ENCODE measurements around the gene EPB41L4B.

EPB41L4B gene

GRCh38 chr9:109166771-109167601 lies 153.9 kb downstream of the EPB41L4B start, which contains the start of gene FRRS1L:
TSS of gene FRRS1L (minus strand) at chr9:109167249. CDS start at chr9:109167138, 111 bp downstream.
- Histone ChIP-seq H3K9ac (ENCODE audit: low read depth, low read length) (no peak within 1 kb of the TSS), H3K4me3 (ENCODE audit: low read length) (peak within 1 kb of the TSS; percentile 55), H3K4me1 (ENCODE audit: control insufficient read depth, insufficient read depth, low read length) (no peaks in the 10 kb centered on the region), H3K9me3 (replicated peaks; ENCODE audit: low read length) (no peaks in the 10 kb centered on the region), H3K27me3 (ENCODE audit: control insufficient read depth, insufficient read depth, low read length) (peaks cover 56% of the 10 kb centered on the region), H3K36me3 (ENCODE audit: insufficient read depth, low read length) (no peaks in the 10 kb centered on the region), H3K4me2 (ENCODE audit: low read length) (peak within 1 kb of the TSS; percentile 74)

DNA sequence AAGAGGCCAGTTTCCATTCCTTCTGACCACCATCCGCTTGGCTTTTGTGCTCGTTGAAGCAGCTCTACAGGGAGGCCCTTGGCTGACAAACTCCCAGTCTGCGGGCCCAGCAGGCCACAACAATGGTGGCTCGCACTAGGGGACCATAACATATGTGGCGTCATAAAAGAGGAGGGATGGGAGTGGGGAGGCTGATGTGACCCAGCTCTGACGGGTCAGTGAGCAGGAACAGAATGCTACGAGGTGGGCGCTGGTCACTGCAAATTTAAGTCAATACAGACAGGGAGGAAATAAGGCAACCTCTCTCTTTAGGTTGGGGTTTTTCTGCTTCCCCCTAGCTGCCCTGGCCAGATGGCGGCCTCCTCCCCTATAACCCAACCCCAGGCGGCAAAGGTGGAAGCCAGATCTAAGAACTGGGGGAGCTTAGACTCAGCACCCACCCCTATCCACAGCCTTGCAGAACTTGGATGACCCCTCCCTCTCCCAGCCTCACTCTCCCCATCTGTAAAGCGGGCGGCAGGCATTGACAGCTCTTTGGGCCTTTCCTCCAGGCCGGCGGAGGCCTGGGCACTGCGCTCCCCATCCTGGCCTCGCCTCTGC lies 154.6 kb downstream of the EPB41L4B start:
- Histone ChIP-seq H3K4me3 (ENCODE audit: low read length) (no peak overlapping the region), H3K36me3 (ENCODE audit: insufficient read depth, low read length) (no peaks in the 10 kb centered on the region), H3K27me3 (ENCODE audit: control insufficient read depth, insufficient read depth, low read length) (peaks cover 54% of the 10 kb centered on the region), H3K4me1 (ENCODE audit: control insufficient read depth, insufficient read depth, low read length) (no peaks in the 10 kb centered on the region), H3K9ac (ENCODE audit: low read depth, low read length) (no peak overlapping the region), H3K4me2 (ENCODE audit: low read length) (no peak overlapping the region), H3K9me3 (replicated peaks; ENCODE audit: low read length) (no peaks in the 10 kb centered on the region)

DNA sequence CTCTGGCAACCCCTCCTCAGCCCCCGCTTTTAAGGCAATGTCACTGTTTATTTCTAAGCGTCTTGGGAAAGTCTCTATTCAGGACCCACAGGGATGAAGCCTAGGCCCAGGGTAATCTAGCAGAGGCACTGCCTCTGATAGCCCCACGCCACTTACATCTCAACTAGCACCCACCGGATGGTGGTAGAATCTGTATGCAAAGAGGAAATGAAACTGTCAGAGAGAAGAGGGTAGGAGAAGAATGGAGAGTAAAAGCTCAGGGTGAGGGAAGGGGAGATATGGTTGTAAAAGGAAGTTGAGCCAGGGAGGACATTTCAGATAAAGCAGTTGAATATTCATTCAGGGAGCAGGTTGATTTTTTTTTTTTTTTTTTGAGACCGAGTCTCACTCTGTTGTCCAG lies 156.8 kb downstream of the EPB41L4B start:
- H3K9me3 ChIP-seq (replicated peaks; ENCODE audit: low read length): no peaks in the 10 kb centered on the region
- no peak overlapping the region for H3K4me2 ChIP-seq (ENCODE audit: low read length)
- no peak overlapping the region for H3K4me3 ChIP-seq (ENCODE audit: low read length)
- H3K36me3 ChIP-seq (ENCODE audit: insufficient read depth, low read length): no peaks in the 10 kb centered on the region
- H3K9ac ChIP-seq (ENCODE audit: low read depth, low read length): no peak overlapping the region
- H3K4me1 ChIP-seq (ENCODE audit: control insufficient read depth, insufficient read depth, low read length): no peaks in the 10 kb centered on the region
- H3K27me3 ChIP-seq (ENCODE audit: control insufficient read depth, insufficient read depth, low read length): peaks cover 52% of the 10 kb centered on the region

GRCh38 chr9:109163194-109163593 lies 157.7 kb downstream of the EPB41L4B start:
- Histone ChIP-seq H3K4me2 (ENCODE audit: low read length) (no peak overlapping the region), H3K36me3 (ENCODE audit: insufficient read depth, low read length) (no peaks in the 10 kb centered on the region), H3K27me3 (ENCODE audit: control insufficient read depth, insufficient read depth, low read length) (peaks cover 54% of the 10 kb centered on the region), H3K9me3 (replicated peaks; ENCODE audit: low read length) (no peaks in the 10 kb centered on the region), H3K9ac (ENCODE audit: low read depth, low read length) (no peak overlapping the region), H3K4me1 (ENCODE audit: control insufficient read depth, insufficient read depth, low read length) (no peaks in the 10 kb centered on the region), H3K4me3 (ENCODE audit: low read length) (no peak overlapping the region)

DNA sequence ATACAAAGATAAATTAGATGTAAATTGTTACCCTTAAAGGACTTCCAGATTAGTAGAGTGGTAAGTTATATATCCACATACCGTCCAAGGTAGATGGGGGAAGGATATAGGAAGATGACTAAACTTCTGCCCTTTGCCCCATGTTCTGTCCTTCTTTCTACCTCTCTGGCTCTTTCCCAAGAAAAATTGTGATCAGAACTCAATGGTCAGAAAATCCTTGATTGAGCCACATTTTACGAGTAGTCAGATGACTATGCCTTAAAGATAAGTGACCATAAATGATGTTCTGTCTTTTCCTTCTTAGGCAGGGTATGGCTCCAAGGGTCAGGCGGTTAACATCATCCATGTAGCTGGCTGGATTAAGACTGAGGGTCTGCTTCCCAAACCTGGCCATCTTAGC lies 158.2 kb downstream of the EPB41L4B start:
- no peak overlapping the region for H3K4me2 ChIP-seq (ENCODE audit: low read length)
- no peaks in the 10 kb centered on the region for H3K36me3 ChIP-seq (ENCODE audit: insufficient read depth, low read length)
- no peak overlapping the region for H3K9ac ChIP-seq (ENCODE audit: low read depth, low read length)
- no peak overlapping the region for H3K4me3 ChIP-seq (ENCODE audit: low read length)
- H3K9me3 ChIP-seq (replicated peaks; ENCODE audit: low read length): no peaks in the 10 kb centered on the region
- peaks cover 53% of the 10 kb centered on the region for H3K27me3 ChIP-seq (ENCODE audit: control insufficient read depth, insufficient read depth, low read length)
- no peaks in the 10 kb centered on the region for H3K4me1 ChIP-seq (ENCODE audit: control insufficient read depth, insufficient read depth, low read length)

DNA sequence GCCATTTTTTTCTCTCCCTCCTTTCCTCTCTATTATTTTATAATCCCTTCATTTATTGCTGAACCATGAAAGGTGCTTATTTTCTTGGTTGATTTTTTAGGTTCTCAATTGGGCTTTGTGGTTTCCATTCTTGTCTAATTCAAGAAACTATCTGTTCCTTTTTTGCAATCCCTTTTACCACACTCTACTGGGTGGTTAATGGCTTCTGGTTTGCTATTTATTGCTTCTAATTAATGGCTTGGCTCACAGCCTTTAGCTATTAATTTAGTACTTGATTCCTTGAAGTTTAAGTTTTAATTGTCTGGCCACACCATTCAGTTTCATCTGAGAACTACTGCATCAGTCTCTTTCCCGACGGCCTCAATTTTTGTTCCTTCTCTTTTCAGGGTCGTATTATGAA lies 159.4 kb downstream of the EPB41L4B start:
- Histone ChIP-seq H3K9ac (ENCODE audit: low read depth, low read length) (no peak overlapping the region), H3K4me1 (ENCODE audit: control insufficient read depth, insufficient read depth, low read length) (no peaks in the 10 kb centered on the region), H3K4me2 (ENCODE audit: low read length) (no peak overlapping the region), H3K4me3 (ENCODE audit: low read length) (no peak overlapping the region), H3K27me3 (ENCODE audit: control insufficient read depth, insufficient read depth, low read length) (peaks cover 46% of the 10 kb centered on the region), H3K9me3 (replicated peaks; ENCODE audit: low read length) (no peaks in the 10 kb centered on the region), H3K36me3 (ENCODE audit: insufficient read depth, low read length) (no peaks in the 10 kb centered on the region)

- Histone ChIP-seq H3K9ac (ENCODE audit: low read depth, low read length) (no peak overlapping the region), H3K36me3 (ENCODE audit: insufficient read depth, low read length) (no peaks in the 10 kb centered on the region), H3K27me3 (ENCODE audit: control insufficient read depth, insufficient read depth, low read length) (peaks cover 37% of the 10 kb centered on the region), H3K4me2 (ENCODE audit: low read length) (no peak overlapping the region), H3K4me3 (ENCODE audit: low read length) (no peak overlapping the region), H3K9me3 (replicated peaks; ENCODE audit: low read length) (no peaks in the 10 kb centered on the region), H3K4me1 (ENCODE audit: control insufficient read depth, insufficient read depth, low read length) (no peaks in the 10 kb centered on the region)
Observed at GRCh38 chr9:109159583-109159982, 161.3 kb downstream of the EPB41L4B start.

GRCh38 chr9:109158651-109159050 lies 162.2 kb downstream of the EPB41L4B start:
- Histone ChIP-seq H3K27me3 (ENCODE audit: control insufficient read depth, insufficient read depth, low read length) (peaks cover 33% of the 10 kb centered on the region), H3K4me3 (ENCODE audit: low read length) (no peak overlapping the region), H3K36me3 (ENCODE audit: insufficient read depth, low read length) (no peaks in the 10 kb centered on the region), H3K4me2 (ENCODE audit: low read length) (no peak overlapping the region), H3K9me3 (replicated peaks; ENCODE audit: low read length) (no peaks in the 10 kb centered on the region), H3K4me1 (ENCODE audit: control insufficient read depth, insufficient read depth, low read length) (no peaks in the 10 kb centered on the region), H3K9ac (ENCODE audit: low read depth, low read length) (no peak overlapping the region)

DNA sequence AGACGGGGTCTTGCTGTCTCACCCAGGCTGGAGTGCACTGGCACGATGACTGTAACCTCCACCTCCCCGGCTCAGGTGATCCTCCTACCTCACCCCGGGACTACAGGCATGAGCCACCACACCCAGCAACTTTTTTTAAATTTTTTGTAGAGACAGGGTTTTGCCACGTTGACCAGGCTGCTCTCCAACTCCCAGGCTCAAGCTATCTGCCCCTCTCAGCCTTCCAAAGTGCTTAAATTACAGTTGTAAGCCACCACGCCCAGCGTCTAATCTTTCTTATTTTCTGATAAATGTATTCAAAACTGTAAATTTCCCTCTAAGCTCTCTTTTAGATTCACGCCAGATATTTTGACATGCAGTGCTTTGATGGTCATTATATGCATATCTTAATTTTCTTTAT lies 164.2 kb downstream of the EPB41L4B start:
- no peak overlapping the region for H3K4me2 ChIP-seq (ENCODE audit: low read length)
- H3K27me3 ChIP-seq (ENCODE audit: control insufficient read depth, insufficient read depth, low read length): peaks cover 18% of the 10 kb centered on the region
- no peaks in the 10 kb centered on the region for H3K36me3 ChIP-seq (ENCODE audit: insufficient read depth, low read length)
- no peaks in the 10 kb centered on the region for H3K4me1 ChIP-seq (ENCODE audit: control insufficient read depth, insufficient read depth, low read length)
- no peaks in the 10 kb centered on the region for H3K9me3 ChIP-seq (replicated peaks; ENCODE audit: low read length)
- no peak overlapping the region for H3K9ac ChIP-seq (ENCODE audit: low read depth, low read length)
- no peak overlapping the region for H3K4me3 ChIP-seq (ENCODE audit: low read length)

DNA sequence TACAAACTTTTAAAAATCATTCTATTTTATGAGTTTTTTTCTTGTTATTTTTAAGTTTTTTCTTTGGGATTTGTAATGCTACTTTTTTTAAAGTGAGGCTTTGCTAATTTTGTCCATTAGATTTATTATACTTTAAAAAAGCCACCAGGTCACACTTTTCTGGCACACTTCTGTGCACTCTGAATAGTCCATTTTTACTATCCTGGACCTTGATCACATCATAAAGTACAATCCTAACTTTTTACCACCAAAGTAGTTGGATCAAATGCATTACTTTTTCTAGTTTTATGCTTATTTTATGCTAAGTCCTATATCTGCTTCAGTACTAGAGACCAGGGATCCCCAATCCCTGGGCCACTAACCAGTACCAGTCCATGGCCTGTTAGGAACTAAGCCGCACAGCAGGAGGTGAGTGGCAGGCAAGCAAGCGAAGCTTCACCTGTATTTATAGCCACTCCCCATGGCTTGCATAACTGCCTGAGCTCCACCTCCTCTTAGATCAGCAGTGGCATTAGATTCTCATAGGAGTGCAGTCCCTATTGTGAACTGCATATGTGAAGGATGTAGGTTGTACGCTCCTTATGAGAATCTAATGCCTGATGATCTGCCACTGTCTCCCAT lies 169.8 kb downstream of the EPB41L4B start:
- H3K9me3 ChIP-seq (replicated peaks; ENCODE audit: low read length): no peaks in the 10 kb centered on the region
- no peak overlapping the region for H3K4me2 ChIP-seq (ENCODE audit: low read length)
- H3K36me3 ChIP-seq (ENCODE audit: insufficient read depth, low read length): no peaks in the 10 kb centered on the region
- H3K9ac ChIP-seq (ENCODE audit: low read depth, low read length): no peak overlapping the region
- no peak overlapping the region for H3K4me3 ChIP-seq (ENCODE audit: low read length)
- H3K27me3 ChIP-seq (ENCODE audit: control insufficient read depth, insufficient read depth, low read length): peaks cover 27% of the 10 kb centered on the region
- H3K4me1 ChIP-seq (ENCODE audit: control insufficient read depth, insufficient read depth, low read length): no peaks in the 10 kb centered on the region

DNA sequence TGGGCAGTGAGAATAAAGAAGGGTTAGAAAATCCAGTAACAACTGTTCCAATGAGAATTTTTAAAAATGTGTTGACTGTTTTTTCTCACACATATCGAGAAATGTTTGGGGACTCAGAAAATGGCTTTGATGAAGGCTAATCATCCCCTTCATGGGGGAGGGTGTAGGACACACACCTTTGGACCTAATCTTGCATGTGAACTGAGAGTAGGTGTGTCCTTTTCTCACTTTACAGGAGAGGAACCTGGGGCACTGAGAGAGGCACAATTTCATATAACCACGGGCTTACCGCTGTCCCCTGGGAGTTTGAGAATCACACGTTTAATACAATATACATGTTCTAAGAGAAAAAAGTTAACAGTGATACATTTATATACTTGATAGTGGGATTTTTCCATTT lies 171.1 kb downstream of the EPB41L4B start:
- H3K4me3 ChIP-seq (ENCODE audit: low read length): no peak overlapping the region
- no peaks in the 10 kb centered on the region for H3K9me3 ChIP-seq (replicated peaks; ENCODE audit: low read length)
- peaks cover 20% of the 10 kb centered on the region for H3K27me3 ChIP-seq (ENCODE audit: control insufficient read depth, insufficient read depth, low read length)
- H3K36me3 ChIP-seq (ENCODE audit: insufficient read depth, low read length): no peaks in the 10 kb centered on the region
- no peak overlapping the region for H3K4me2 ChIP-seq (ENCODE audit: low read length)
- no peaks in the 10 kb centered on the region for H3K4me1 ChIP-seq (ENCODE audit: control insufficient read depth, insufficient read depth, low read length)
- H3K9ac ChIP-seq (ENCODE audit: low read depth, low read length): no peak overlapping the region

Measured in skeletal muscle satellite cell (primary cell).